KMS-11 (cell line): ENCODE results near the gene RAI14.

ENCODE experiments used
- H2AFZ ChIP-seq: fragments of 200-600 bp; sonication (generic); 2 replicates; pipeline ENCODE4 v1.6.1; 2016; ENCODE audit warnings: antibody characterized with exemption, mixed run types, low read depth
- H3K27ac ChIP-seq: fragments of 200-600 bp; sonication (generic); 2 replicates; pipeline ENCODE4 v1.6.1; 2016; ENCODE audit warnings: mild to moderate bottlenecking, mixed run types
- H3K27me3 ChIP-seq: fragments of 200-600 bp; sonication (generic); 2 replicates; pipeline ENCODE4 v1.6.1; 2017; ENCODE audit warnings: mild to moderate bottlenecking, low read depth, mixed run types, moderate library complexity; ENCODE audit not compliant: insufficient read depth
- H3K36me3 ChIP-seq: fragments of 200-600 bp; sonication (generic); 2 replicates; pipeline ENCODE4 v1.6.1; 2017; ENCODE audit warnings: mild to moderate bottlenecking, mixed run types; ENCODE audit not compliant: insufficient read depth
- H3K4me1 ChIP-seq: fragments of 200-600 bp; sonication (generic); 2 replicates; pipeline ENCODE4 v1.6.1; 2016; ENCODE audit warnings: mild to moderate bottlenecking, low read depth, mixed run types; ENCODE audit not compliant: poor library complexity, severe bottlenecking
- H3K4me2 ChIP-seq: fragments of 200-600 bp; sonication (generic); 2 replicates; pipeline ENCODE4 v1.7.0; 2016; ENCODE audit warnings: mild to moderate bottlenecking, mixed run types
- H3K4me3 ChIP-seq: fragments of 200-600 bp; sonication (generic); IDR thresholded peaks from 2 replicates; pipeline ENCODE4 v1.6.1; 2017; ENCODE audit warnings: low read depth, low read length, mixed read lengths; ENCODE audit not compliant: insufficient read depth
- H3K79me2 ChIP-seq: fragments of 200-600 bp; sonication (generic); 2 replicates; pipeline ENCODE4 v1.6.1; 2016; ENCODE audit warnings: low read depth, mixed run types; ENCODE audit not compliant: insufficient read depth
- H3K9ac ChIP-seq: fragments of 200-600 bp; sonication (generic); 2 replicates; pipeline ENCODE4 v1.6.1; 2016; ENCODE audit warnings: mild to moderate bottlenecking, mixed run types
- H4K20me1 ChIP-seq: fragments of 200-600 bp; sonication (generic); 2 replicates; pipeline ENCODE4 v1.6.1; 2016; ENCODE audit warnings: mild to moderate bottlenecking, mixed run types; ENCODE audit not compliant: insufficient read depth
- TF ChIP-seq, protein P1 (sequence below): fragments of 200-600 bp; sonication (generic); conservative IDR thresholded peaks from 2 replicates; pipeline ENCODE4 v1.6.1; 2017; ENCODE audit warnings: low read depth, mild to moderate bottlenecking, antibody characterized with exemption, low read length, moderate library complexity, mixed read lengths

The RAI14 gene

GRCh38 chr5:34620185-34620584 lies 35.9 kb upstream of the RAI14 start:
- H3K9ac ChIP-seq = no peak overlapping the region
- TF ChIP-seq, protein P1, sequence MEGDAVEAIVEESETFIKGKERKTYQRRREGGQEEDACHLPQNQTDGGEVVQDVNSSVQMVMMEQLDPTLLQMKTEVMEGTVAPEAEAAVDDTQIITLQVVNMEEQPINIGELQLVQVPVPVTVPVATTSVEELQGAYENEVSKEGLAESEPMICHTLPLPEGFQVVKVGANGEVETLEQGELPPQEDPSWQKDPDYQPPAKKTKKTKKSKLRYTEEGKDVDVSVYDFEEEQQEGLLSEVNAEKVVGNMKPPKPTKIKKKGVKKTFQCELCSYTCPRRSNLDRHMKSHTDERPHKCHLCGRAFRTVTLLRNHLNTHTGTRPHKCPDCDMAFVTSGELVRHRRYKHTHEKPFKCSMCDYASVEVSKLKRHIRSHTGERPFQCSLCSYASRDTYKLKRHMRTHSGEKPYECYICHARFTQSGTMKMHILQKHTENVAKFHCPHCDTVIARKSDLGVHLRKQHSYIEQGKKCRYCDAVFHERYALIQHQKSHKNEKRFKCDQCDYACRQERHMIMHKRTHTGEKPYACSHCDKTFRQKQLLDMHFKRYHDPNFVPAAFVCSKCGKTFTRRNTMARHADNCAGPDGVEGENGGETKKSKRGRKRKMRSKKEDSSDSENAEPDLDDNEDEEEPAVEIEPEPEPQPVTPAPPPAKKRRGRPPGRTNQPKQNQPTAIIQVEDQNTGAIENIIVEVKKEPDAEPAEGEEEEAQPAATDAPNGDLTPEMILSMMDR = no peak
- no peak overlapping the region for H3K4me2 ChIP-seq
- H2AFZ ChIP-seq = no peak overlapping the region
- H3K4me1 ChIP-seq = no peaks in the 10 kb centered on the region
- H3K36me3 ChIP-seq = no peaks in the 10 kb centered on the region
- H3K4me3 ChIP-seq = no peak overlapping the region
- no peak overlapping the region for H3K27ac ChIP-seq
- H3K79me2 ChIP-seq = no peaks in the 10 kb centered on the region
- no peaks in the 10 kb centered on the region for H4K20me1 ChIP-seq
- no peaks in the 10 kb centered on the region for H3K27me3 ChIP-seq

DNA sequence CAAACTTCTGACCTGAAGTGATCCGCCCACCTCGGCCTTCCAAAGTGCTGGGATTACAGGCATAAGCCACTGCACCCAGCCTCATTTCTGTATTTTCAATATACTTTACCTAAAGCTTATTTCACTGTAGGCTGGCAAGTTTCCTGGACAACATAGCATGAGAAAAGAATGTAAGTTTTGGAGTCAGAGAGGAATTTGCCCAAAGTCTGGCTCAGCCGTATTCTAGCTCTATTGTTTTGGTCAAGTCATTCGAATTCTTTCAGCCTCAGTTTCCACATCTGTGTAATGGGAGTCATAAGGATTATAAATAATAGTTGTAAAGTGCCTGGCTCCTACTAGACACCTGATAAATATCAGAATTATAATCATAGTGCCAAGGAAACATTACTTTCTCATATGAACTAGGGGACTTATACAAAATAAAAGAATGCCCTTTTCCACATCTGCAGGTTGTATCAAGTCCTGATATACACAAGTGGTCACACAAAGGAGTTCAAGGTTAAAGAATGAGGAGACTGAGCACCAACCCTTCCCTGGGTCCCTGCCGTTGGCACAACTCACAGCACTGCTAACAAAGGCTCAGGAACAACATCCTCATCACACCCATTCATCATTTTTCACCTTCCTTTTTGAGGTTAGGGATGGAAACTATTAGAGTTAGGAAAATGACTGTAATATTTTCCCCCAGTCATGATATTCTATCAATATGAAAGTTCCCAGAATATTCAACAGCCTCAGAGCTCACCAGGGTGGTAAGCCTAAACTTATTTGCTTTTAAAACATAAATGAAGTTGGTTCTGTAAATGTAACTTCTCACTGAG lies 34.6 kb upstream of the RAI14 start:
- Histone ChIP-seq H3K27ac (no peak overlapping the region), H3K79me2 (no peaks in the 10 kb centered on the region), H3K4me3 (no peak overlapping the region), H3K27me3 (no peaks in the 10 kb centered on the region), H3K9ac (no peak overlapping the region), H2AFZ (no peak overlapping the region), H3K4me2 (no peak overlapping the region), H4K20me1 (no peaks in the 10 kb centered on the region), H3K4me1 (no peaks in the 10 kb centered on the region), H3K36me3 (no peaks in the 10 kb centered on the region)
- TF ChIP-seq, protein P1 = no peak

DNA sequence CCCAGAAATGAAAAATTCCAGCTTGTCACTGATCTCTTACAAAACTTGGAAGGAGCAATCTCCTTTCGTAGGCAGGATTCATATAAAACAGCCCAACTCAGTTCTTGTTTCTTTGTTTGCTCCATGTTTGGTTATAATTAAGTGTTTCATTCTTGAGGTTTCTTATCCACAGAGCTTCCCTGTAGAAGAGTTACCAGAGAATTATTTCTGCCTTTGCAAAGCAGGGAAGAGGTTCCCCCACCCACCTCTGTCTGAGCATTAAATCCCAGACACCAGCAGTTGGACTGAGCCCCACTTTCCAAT lies 34.1 kb upstream of the RAI14 start:
- H3K4me2 ChIP-seq = no peak overlapping the region
- TF ChIP-seq, protein P1 = no peak
- H3K4me3 ChIP-seq = no peak overlapping the region
- H4K20me1 ChIP-seq = no peaks in the 10 kb centered on the region
- no peak overlapping the region for H3K27ac ChIP-seq
- no peak overlapping the region for H3K9ac ChIP-seq
- no peaks in the 10 kb centered on the region for H3K79me2 ChIP-seq
- H2AFZ ChIP-seq = no peak overlapping the region
- H3K36me3 ChIP-seq = no peaks in the 10 kb centered on the region
- no peaks in the 10 kb centered on the region for H3K4me1 ChIP-seq
- H3K27me3 ChIP-seq = no peaks in the 10 kb centered on the region

DNA sequence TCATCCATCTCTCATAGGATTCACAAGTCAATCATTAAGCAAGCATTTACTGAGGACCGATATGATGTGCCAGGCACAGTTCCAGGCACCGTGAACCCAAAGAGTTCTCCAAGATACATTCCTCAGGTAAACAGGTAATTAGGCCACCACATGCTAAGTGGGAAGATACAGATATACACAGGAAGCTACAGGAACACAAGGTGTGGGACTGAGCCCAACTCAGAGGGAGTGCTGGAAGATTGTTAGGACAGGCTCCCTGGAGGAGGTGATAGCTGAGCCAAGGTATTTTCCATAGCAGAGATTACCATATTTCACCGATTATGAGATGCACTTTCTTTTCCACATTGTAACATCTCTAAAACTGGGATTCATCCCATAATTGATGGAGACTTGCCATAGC lies 31.4 kb upstream of the RAI14 start:
- H3K27ac ChIP-seq = no peak overlapping the region
- no peaks in the 10 kb centered on the region for H3K36me3 ChIP-seq
- TF ChIP-seq, protein P1 = no peak
- H3K9ac ChIP-seq = no peak overlapping the region
- no peaks in the 10 kb centered on the region for H3K27me3 ChIP-seq
- no peaks in the 10 kb centered on the region for H3K79me2 ChIP-seq
- no peak overlapping the region for H2AFZ ChIP-seq
- no peaks in the 10 kb centered on the region for H3K4me1 ChIP-seq
- no peak overlapping the region for H3K4me2 ChIP-seq
- no peak overlapping the region for H3K4me3 ChIP-seq
- H4K20me1 ChIP-seq = no peaks in the 10 kb centered on the region
